SJSA1 (cell line): ENCODE results near the gene PXK. TPM values are rescaled to one million over a fixed set of nuclear protein-coding genes. Genes with fewer than 3 reads are reported as not detected.
A peak's percentile ranks its signal among the peaks of the same experiment; 100 is the strongest.

Source experiments
- DNase-seq, 2 experiments: peaks; one replicate each; pipeline ENCODE4 v3.0.0-alpha.2; 2015 to 2020; ENCODE audit warnings: low spot score in 2 of 2, low read depth in 1 of 2
- H3K27ac ChIP-seq: fragments of 250-450 bp; sonication (Bioruptor Pico); 2 replicates; pipeline ENCODE4 v1.5.1; 2020; ENCODE audit warnings: mild to moderate bottlenecking, moderate library complexity
- H3K27me3 ChIP-seq: fragments of 250-450 bp; sonication (Bioruptor Pico); replicated peaks from 2 replicates; pipeline ENCODE4 v1.5.1; 2020; ENCODE audit warnings: mild to moderate bottlenecking, moderate library complexity
- H3K36me3 ChIP-seq: fragments of 250-450 bp; sonication (Bioruptor Pico); 2 replicates; pipeline ENCODE4 v1.5.1; 2020; ENCODE audit warnings: mild to moderate bottlenecking
- H3K4me1 ChIP-seq: fragments of 250-450 bp; sonication (Bioruptor Pico); replicated peaks from 2 replicates; pipeline ENCODE4 v1.6.1; 2021; ENCODE audit warnings: mild to moderate bottlenecking
- H3K4me3 ChIP-seq: fragments of 250-450 bp; sonication (Bioruptor Pico); 2 replicates; pipeline ENCODE4 v1.5.1; 2020; ENCODE audit warnings: mild to moderate bottlenecking
- H3K9me3 ChIP-seq: fragments of 250-450 bp; sonication (Bioruptor Pico); replicated peaks from 2 replicates; pipeline ENCODE4 v1.5.1; 2020; ENCODE audit warnings: mild to moderate bottlenecking
- total RNA-seq: library from RNA; depleted of rRNA; stranded (reverse); fragments of >200 nt; shearing (Covaris generic); gene quantifications from 2 replicates; pipeline ENCODE4 v1.2.3, GENCODE V29; 2014; rRNA removed

The PXK gene
- total RNA-seq, 1 experiment from 2014 or later = 13.3 TPM

- no peak overlapping the region for H3K27ac ChIP-seq
These were observed 137.8 kb downstream of the PXK start for GRCh38 chr3:58470363-58471024.

DNA sequence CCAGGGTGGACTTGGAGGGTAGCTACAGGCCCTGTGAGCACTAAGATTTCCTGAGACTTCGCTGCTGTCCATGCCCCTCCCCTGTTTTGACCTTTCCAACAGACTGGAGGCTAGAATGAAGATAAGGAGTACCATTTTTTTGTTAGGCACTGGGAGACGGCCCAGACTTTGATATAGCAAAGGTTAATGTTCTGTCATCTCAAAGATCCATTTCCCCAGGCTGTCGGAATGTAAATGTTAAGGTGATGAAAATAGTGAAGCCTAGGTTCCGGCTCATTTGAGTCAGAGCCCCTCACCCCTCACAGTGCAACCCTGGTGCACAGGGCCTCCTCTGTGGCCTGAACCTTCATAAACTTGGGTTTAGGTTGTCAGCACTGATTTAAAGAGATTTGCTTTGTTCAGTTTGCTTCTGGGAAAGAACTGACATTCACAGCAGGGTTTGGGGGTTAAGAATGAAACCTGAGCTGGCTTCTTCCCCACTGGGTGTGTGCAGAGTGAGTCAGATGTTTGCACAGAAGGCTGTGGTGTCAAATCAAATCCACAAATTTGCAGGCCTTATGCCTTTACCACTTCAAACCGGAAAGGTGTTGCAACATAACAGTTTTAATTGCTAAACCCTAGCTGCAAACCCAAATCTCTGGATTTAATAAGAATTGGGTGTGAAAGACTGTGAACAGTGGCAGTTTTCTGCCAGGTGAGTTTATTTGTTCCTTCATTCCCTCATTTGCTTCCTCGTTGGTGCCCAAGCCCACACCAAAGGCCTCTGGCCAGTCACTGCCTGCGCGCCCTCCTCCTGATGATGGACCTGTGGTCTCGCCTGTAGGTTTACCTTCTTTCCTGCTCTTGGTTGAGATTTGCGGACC lies 138.6 kb downstream of the PXK start:
- H3K27me3 ChIP-seq = no peaks in the 10 kb centered on the region
- peaks cover 25% of the 10 kb centered on the region for H3K4me1 ChIP-seq
- 0 out of 2 replicates have a peak overlapping the region, but pooled peaks have one; percentile 10 for H3K27ac ChIP-seq
- H3K36me3 ChIP-seq = no peaks in the 10 kb centered on the region
- H3K4me3 ChIP-seq = no peak overlapping the region
- DNase-seq = peak; percentile 46 to 56
- no peaks in the 10 kb centered on the region for H3K9me3 ChIP-seq

More at GRCh38 chr3:58470363-58471024, 137.8 kb downstream of the PXK start:
- no peak overlapping the region for H3K4me3 ChIP-seq
- H3K36me3 ChIP-seq = no peaks in the 10 kb centered on the region
- H3K9me3 ChIP-seq = no peaks in the 10 kb centered on the region
- no peaks in the 10 kb centered on the region for H3K27me3 ChIP-seq
- DNase-seq = no peak
- H3K4me1 ChIP-seq = peaks cover 25% of the 10 kb centered on the region

GRCh38 chr3:58473275-58473674 lies 140.6 kb downstream of the PXK start:
- Histone ChIP-seq H3K36me3 (no peaks in the 10 kb centered on the region), H3K4me1 (peaks cover 25% of the 10 kb centered on the region), H3K27me3 (no peaks in the 10 kb centered on the region), H3K4me3 (no peak overlapping the region), H3K27ac (no peak overlapping the region), H3K9me3 (no peaks in the 10 kb centered on the region)
- DNase-seq = no peak

DNA sequence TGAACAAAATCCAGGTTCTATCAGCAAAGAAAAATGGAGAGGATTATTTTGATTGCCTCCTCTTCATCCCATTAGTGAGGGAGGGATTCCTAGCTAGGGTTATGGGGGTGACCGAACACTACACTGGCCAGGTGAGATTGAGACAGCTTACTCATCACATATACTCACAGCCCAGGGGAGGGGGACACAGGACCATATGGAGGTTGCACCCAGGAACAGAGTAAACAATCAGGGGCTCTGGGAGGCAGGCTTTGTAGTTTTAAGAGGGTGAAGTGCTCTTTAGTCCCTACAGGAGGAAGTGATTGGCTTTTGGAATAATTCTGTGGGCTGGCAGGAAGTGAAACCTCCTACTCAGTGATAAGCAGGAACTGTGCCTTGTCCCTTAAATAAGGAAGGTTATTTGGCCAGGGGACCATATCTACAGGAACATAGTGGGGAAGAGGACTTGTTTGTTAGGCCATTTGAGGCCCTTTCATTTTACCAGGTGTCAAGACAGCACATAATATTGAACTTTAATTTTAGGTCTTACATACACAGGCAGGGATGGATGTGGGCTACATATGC lies 141.7 kb downstream of the PXK start:
- H3K27ac ChIP-seq = no peak overlapping the region
- no peaks in the 10 kb centered on the region for H3K27me3 ChIP-seq
- peaks cover 25% of the 10 kb centered on the region for H3K4me1 ChIP-seq
- no peak overlapping the region for H3K4me3 ChIP-seq
- no peaks in the 10 kb centered on the region for H3K9me3 ChIP-seq
- no peaks in the 10 kb centered on the region for H3K36me3 ChIP-seq
- DNase-seq = no peak

- Histone ChIP-seq H3K27ac (no peak overlapping the region), H3K27me3 (no peaks in the 10 kb centered on the region), H3K36me3 (no peaks in the 10 kb centered on the region), H3K9me3 (no peaks in the 10 kb centered on the region), H3K4me3 (no peak overlapping the region), H3K4me1 (peaks cover 20% of the 10 kb centered on the region)
- no peak for DNase-seq
These were observed 142.4 kb downstream of the PXK start for GRCh38 chr3:58474967-58475578.

Other genes with a start within 250 kb of the PXK start
- gene DNASE1L3, start 121.9 kb upstream of the PXK start, total RNA-seq = not detected in 2 replicates
- gene ABHD6, start 95.1 kb upstream of the PXK start, total RNA-seq = 3.9 and 6.8 TPM in 2 replicates
- gene RPP14, start 26.6 kb upstream of the PXK start, total RNA-seq = 14.9 and 23.0 TPM in 2 replicates
- 6.8 and 16.3 TPM in 2 replicates for gene HTD2, start 26.4 kb upstream of the PXK start, total RNA-seq
- gene PDHB, start 100.9 kb downstream of the PXK start, total RNA-seq = 147 and 154 TPM in 2 replicates
- gene KCTD6, start 159.2 kb downstream of the PXK start, total RNA-seq = 1.9 and 8.9 TPM in 2 replicates
- gene ACOX2, start 204.3 kb downstream of the PXK start, total RNA-seq = 0.41 and 1.3 TPM in 2 replicates
- not detected in 2 replicates for gene FAM107A, start 244.5 kb downstream of the PXK start, total RNA-seq